Vagina (tissue), 2 donors: ENCODE measurements around the gene CCHCR1.

Experiments
- CTCF ChIP-seq, 3 experiments: fragments of 450-650 bp in 2 of 3; fragments of 200-600 bp in 1 of 3; sonication (generic) in 1 of 3; IDR thresholded peaks; one replicate each; pipeline ENCODE4 v1.5.1; 2017 to 2019; ENCODE audit warnings: antibody characterized with exemption in 3 of 3, mild to moderate bottlenecking in 2 of 3, moderate library complexity in 2 of 3
- POLR2AphosphoS5 ChIP-seq, 2 donors: sonication (generic); formaldehyde crosslinking; IDR thresholded peaks; one replicate each; pipeline ENCODE4 v1.9.0; 2017; ENCODE audit warnings: antibody characterized with exemption in 2 of 2, mild to moderate bottlenecking in 2 of 2, low read depth in 1 of 2; ENCODE audit not compliant: insufficient read depth in 1 of 2

- no peak for TF ChIP-seq CTCF (IDR thresholded peaks at IDR 0.05)
- TF ChIP-seq POLR2AphosphoS5 (IDR thresholded peaks at IDR 0.05; ENCODE audit: insufficient read depth in 1 of 2, low read depth in 1 of 2): no peak
These were observed 21.9 kb downstream of the CCHCR1 start for GRCh38 chr6:31135710-31136109.
